K562 (cell line): ENCODE measurements around the gene CD6. TPM values are rescaled to one million over a fixed set of nuclear protein-coding genes. Genes with fewer than 3 reads are reported as not detected.
A peak's percentile ranks its signal among the peaks of the same experiment; 100 is the strongest.

Experiments
- ATAC-seq: fragments of 200-7000 bp; cut with Tn5 transposase; 3 replicates; pipeline ENCODE4 v1.9.1; 2020; ENCODE audit warnings: moderate library complexity
- BruUV-seq: library from RNA; stranded (reverse); fragments of 400-500 nt; replicated peaks from 2 replicates; lab custom pipeline; 2021; lab: Mats Ljungman, UMichigan
- CTCF ChIA-PET: fragments of 300-600 bp; formaldehyde crosslinking; extraction: SDS; loops from one replicate; lab custom pipeline; 2021; ENCODE audit warnings: low intra/inter-chr PET ratio; lab: Yijun Ruan, JAX
- POLR2A ChIA-PET: fragments of 300-600, 350-650 bp; sonication (Branson Sonifier 250); formaldehyde crosslinking; extraction: SDS; loops from one replicate; lab custom pipeline; 2021; ENCODE audit warnings: antibody characterized with exemption, inconsistent platforms; lab: Yijun Ruan, JAX
- DNase-seq, 4 experiments: peaks; one replicate each; pipeline versions ENCODE4 v3.0.0 to v3.0.0-alpha.2; 2011 to 2018; ENCODE audit warnings: low spot score in 3 of 4, mixed read lengths in 3 of 4; ENCODE audit errors: extremely low read depth in 1 of 4
- FAIRE-seq: peaks from 2 replicates; lab custom pipeline; 2011; peaks lifted over from hg19 to GRCh38; lab: Jason Lieb, UNC
- H2AFZ ChIP-seq: 2 replicates; pipeline ENCODE4 v1.6.0; 2011; ENCODE audit warnings: low read depth, low read length, control low read depth, inconsistent platforms
- H3K27ac ChIP-seq: fragments of 200-600 bp; 3 replicates; pipeline ENCODE4 v1.8.0; 2011; ENCODE audit warnings: low read depth, mild to moderate bottlenecking, control low read depth, inconsistent platforms, low read length, moderate library complexity, mixed read lengths; ENCODE audit errors: extremely low read depth
- H3K27me3 ChIP-seq, 2 experiments: fragments of 300-600 bp in 1 of 2; 2 replicates in 1 of 2; 3 replicates in 1 of 2; pipeline versions ENCODE4 v1.6.0 to v1.8.0; 2011; ENCODE audit warnings: inconsistent platforms in 2 of 2, low read length in 2 of 2, mild to moderate bottlenecking in 1 of 2, mixed read lengths in 1 of 2, moderate library complexity in 1 of 2; ENCODE audit not compliant: control insufficient read depth in 2 of 2, insufficient read depth in 2 of 2
- H3K36me3 ChIP-seq: fragments of 300-600 bp; 3 replicates; pipeline ENCODE4 v1.8.0; 2011; ENCODE audit warnings: mild to moderate bottlenecking, low read length, inconsistent platforms; ENCODE audit not compliant: control insufficient read depth, insufficient read depth
- H3K4me1 ChIP-seq, 2 experiments: fragments of 200-600 bp in 1 of 2; replicated peaks in 1 of 2; 2 replicates in 1 of 2; 3 replicates in 1 of 2; pipeline versions ENCODE4 v1.5.1 to v1.8.0; 2011; ENCODE audit warnings: inconsistent platforms in 2 of 2, low read length in 2 of 2, mild to moderate bottlenecking in 1 of 2, mixed read lengths in 1 of 2, moderate library complexity in 1 of 2; ENCODE audit not compliant: control insufficient read depth in 2 of 2, insufficient read depth in 2 of 2
- H3K4me2 ChIP-seq: 2 replicates; pipeline ENCODE4 v1.6.1; 2011; ENCODE audit warnings: low read length, control low read depth, inconsistent platforms, mixed read lengths; ENCODE audit not compliant: insufficient read depth
- H3K4me3 ChIP-seq: fragments of 200-600 bp; sonication (generic), shearing (Covaris generic); 2 replicates; pipeline ENCODE4 v1.5.1; 2016; ENCODE audit warnings: control low read depth, inconsistent platforms
- H3K79me2 ChIP-seq: fragments of 200-600 bp; 3 replicates; pipeline ENCODE4 v1.8.0; 2011; ENCODE audit warnings: low read length, inconsistent platforms; ENCODE audit not compliant: control insufficient read depth, insufficient read depth
- H3K9ac ChIP-seq, 2 experiments: 2 replicates each; pipeline versions ENCODE4 v1.6.0 to v1.6.1; 2011; ENCODE audit warnings: low read depth in 2 of 2, low read length in 2 of 2, control low read depth in 1 of 2, inconsistent platforms in 1 of 2, mild to moderate bottlenecking in 1 of 2, mixed read lengths in 1 of 2; ENCODE audit not compliant: insufficient read depth in 1 of 2
- H3K9me1 ChIP-seq: one replicate; pipeline ENCODE4 v1.6.0; 2011; ENCODE audit warnings: inconsistent platforms, mild to moderate bottlenecking, low read length, moderate library complexity; ENCODE audit not compliant: control insufficient read depth, insufficient read depth
- H3K9me3 ChIP-seq: replicated peaks from 2 replicates; pipeline ENCODE4 v1.5.1; 2011; ENCODE audit warnings: low read depth, low read length, inconsistent platforms; ENCODE audit not compliant: control insufficient read depth, insufficient read depth
- H4K20me1 ChIP-seq: replicated peaks from 2 replicates; pipeline ENCODE4 v1.6.1; 2011; ENCODE audit warnings: low read length, inconsistent platforms, mixed read lengths; ENCODE audit not compliant: control insufficient read depth, insufficient read depth
- CREB5 ChIP-seq: fragments of 250-450 bp; sonication (Bioruptor Pico); IDR thresholded peaks from 2 replicates; pipeline ENCODE4 v1.5.0; 2020; ENCODE audit warnings: mild to moderate bottlenecking
- POLR2G ChIP-seq: fragments of 200-400 bp; formaldehyde crosslinking; IDR thresholded peaks from 2 replicates; pipeline ENCODE4 v1.6.1; 2017; ENCODE audit warnings: low read depth, mild to moderate bottlenecking, antibody characterized with exemption, low read length, moderate library complexity
- U2AF2 ChIP-seq: fragments of 200-400 bp; formaldehyde crosslinking; optimal IDR thresholded peaks from 2 replicates; pipeline ENCODE3; 2017; ENCODE audit warnings: low read depth, mild to moderate bottlenecking, low read length
- WGBS: fragments of 100-300 bp; shearing (Covaris generic); methylation state at CpG from one replicate; pipeline ENCODE4 v1.1.6; 2016; ENCODE audit warnings: low coverage, mixed read lengths; ENCODE audit not compliant: insufficient coverage; ENCODE audit errors: missing lambda C conversion rate; 5-methylcytosine and 5-hydroxymethylcytosine counted together
- in situ Hi-C: fragments of 300-500 bp; cut with MboI; formaldehyde crosslinking; loops from 4 replicates; pipeline ENCODE4 v1.15.0; 2018; ENCODE audit warnings: inconsistent platforms, mixed read lengths
- intact Hi-C: fragments of 100-400 bp; cut with micrococcal nuclease; formaldehyde crosslinking; loops from 2 replicates; pipeline ENCODE4 v1.14.2; 2022
- polyA plus RNA-seq, 8 experiments: library from polyadenylated mRNA; depleted of rRNA in 4 of 8; stranded (reverse) in 5 of 8; unstranded in 3 of 8; fragments of >200 nt; fragmentation: Nextera tagmentation in 2 of 8; fragmentation: Illumina TruSeq in 1 of 8; extraction: Ambion mirVana in 2 of 8; extraction: Trizol in 1 of 8; gene quantifications; 2 replicates each; pipeline versions ENCODE4 v1.2.1 to v1.2.3, GENCODE V29; 2011 to 2014; ENCODE audit warnings: inconsistent platforms in 1 of 8, missing spikeins in 1 of 8
- total RNA-seq, 7 experiments: library from RNA; depleted of rRNA in 6 of 7; stranded (reverse); fragments of >200 nt in 6 of 7; fragmentation: Illumina TruSeq in 2 of 7; extraction: Trizol in 2 of 7; gene quantifications; 2 replicates each; pipeline versions ENCODE4 v1.2.1 to v1.2.3, GENCODE V29; 2011 to 2021; ENCODE audit warnings: low replicate concordance in 1 of 7

The CD6 gene
- total and polyA plus RNA-seq, 9 of the 15 experiments (the other 6 are each of a cell fraction or from before 2014, with no cell fraction given) = 0.84 TPM; not detected in 8

- no peak for TF ChIP-seq CREB5 (CRISPR knock-in tag)
Measured at GRCh38 chr11:60971520-60971919, at the start of gene CD6 (continued).

GRCh38 chr11:60921777-60922335, 49.6 kb upstream of the CD6 start:
- ATAC-seq (no peak), DNase-seq (no peak), FAIRE-seq (no peak)
- peaks cover 23% of the 10 kb centered on the region; the same call in 2 of the 3 replicates for H3K79me2 ChIP-seq
- CTCF ChIA-PET = no interaction called here
- no peak overlapping the region for H3K9ac ChIP-seq
- H3K4me2 ChIP-seq = no peak overlapping the region
- intact Hi-C loops (no loop called here), in situ Hi-C loops (no loop called here)
- no peak overlapping the region for H3K27ac ChIP-seq
- H3K4me3 ChIP-seq = no peak overlapping the region
- 85% methylated on average over 20 of the region's 23 CpGs for WGBS
- H3K27me3 ChIP-seq = peaks cover 22 to 25% of the 10 kb centered on the region in 2 experiments
- POLR2A ChIA-PET = interaction anchor here (1.5 kb wide), 1 partner anchor 8 kb away, joined by 5 read pairs; the partner anchor contains the start of gene TMEM109
- no peak for TF ChIP-seq U2AF2
- 0 out of 2 replicates have a peak, but pooled peaks have one; percentile 27 for TF ChIP-seq POLR2G
- no TSS peak for BruUV-seq
- H3K9me3 ChIP-seq = no peaks in the 10 kb centered on the region
- H3K4me1 ChIP-seq = peaks cover 7 to 22% of the 10 kb centered on the region in 2 experiments; a peak in 4 of 5 replicates
- H3K36me3 ChIP-seq = peaks cover 48% of the 10 kb centered on the region
- H4K20me1 ChIP-seq = peaks cover 5% of the 10 kb centered on the region; the same call in 1 of the 2 replicates
- H3K9me1 ChIP-seq = no peaks in the 10 kb centered on the region
- H2AFZ ChIP-seq = no peak overlapping the region
